Stimulated activated CD8-positive, alpha-beta memory T cell treated with anti-CD3 and anti-CD28 coated beads, Interleukin-15, amount 100 ng/mL, for 24 hours (primary cell): ENCODE results near the gene GNA12.

Experiments
- DNase-seq: peaks from one replicate; pipeline ENCODE4 v3.0.0-alpha.2; 2020; ENCODE audit warnings: low read depth

The GNA12 gene

DNA sequence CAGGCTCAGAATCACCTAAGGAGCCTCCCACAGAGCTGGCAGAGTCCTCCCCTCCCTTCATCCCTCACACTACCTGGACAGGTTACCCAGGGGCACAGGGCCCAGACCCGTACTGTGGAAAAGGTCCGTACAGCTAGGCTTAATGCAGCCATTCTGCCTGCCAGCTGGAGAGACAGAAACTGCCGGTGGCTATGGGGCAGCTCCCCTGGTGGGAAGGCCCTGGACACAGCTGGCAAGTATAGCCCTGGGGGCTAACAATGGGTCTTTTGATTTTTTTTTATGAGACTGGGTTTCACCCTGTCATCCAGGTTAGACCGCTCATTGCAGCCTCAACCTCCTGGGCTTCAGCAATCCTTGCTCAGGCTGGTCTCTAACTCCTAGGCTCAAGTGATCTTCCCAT is 68.3 kb downstream of the GNA12 start:
- DNase-seq, result no peak

GRCh38 chr7:2775376-2775775 is 68.7 kb downstream of the GNA12 start:
- no peak for DNase-seq

GRCh38 chr7:2774935-2775334 is 69.2 kb downstream of the GNA12 start:
- no peak for DNase-seq

- DNase-seq, result no peak
Measured at GRCh38 chr7:2774280-2774679, 69.8 kb downstream of the GNA12 start.

- no peak for DNase-seq
Measured at GRCh38 chr7:2773608-2774007, 70.5 kb downstream of the GNA12 start.

GRCh38 chr7:2771274-2771731 is 72.8 kb downstream of the GNA12 start:
- no peak for DNase-seq

DNA sequence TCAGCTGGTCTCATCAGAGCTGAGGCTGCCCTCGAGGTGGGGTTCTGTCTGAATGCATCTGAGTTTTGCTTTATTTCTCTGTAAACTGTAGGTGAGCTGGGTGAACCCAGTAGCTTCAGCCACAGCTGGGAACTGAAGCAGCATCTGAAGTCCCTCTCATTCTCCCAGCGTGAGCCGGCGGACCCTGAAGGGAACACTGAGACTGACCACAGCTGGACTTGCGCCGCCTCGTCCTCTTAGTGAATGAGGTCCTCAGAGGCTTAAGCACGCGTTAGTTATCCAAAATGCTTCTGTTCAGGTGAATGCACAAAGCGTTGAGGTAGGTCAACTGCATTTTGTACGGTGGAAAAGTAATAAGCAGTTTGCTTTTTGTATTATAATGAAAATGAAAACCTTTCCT is 79.5 kb downstream of the GNA12 start:
- DNase-seq, result no peak

DNA sequence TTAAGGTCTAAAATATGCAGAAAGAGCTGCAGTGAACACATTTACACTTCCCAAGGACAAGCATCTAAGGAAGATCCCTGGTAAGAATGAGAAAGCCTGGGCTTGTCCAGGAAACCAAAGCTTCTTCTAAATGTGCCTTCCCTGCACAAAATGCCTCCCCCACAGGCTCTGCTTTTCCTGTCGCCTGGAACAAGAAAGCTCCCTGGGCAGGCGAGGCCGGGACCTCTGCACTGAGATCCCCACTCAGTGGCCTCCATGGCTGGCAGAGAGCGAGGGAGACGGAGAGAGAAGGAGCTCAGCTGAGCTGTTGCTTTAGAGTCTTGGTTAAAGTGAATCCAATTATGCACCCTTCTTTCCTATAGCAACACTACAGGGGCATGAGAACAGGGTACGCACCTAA is 80.5 kb downstream of the GNA12 start:
- no peak for DNase-seq

GRCh38 chr7:2761801-2762497 is 82.2 kb downstream of the GNA12 start:
- no peak for DNase-seq

- DNase-seq, result no peak
Measured at GRCh38 chr7:2761131-2761624, 82.9 kb downstream of the GNA12 start.

DNA sequence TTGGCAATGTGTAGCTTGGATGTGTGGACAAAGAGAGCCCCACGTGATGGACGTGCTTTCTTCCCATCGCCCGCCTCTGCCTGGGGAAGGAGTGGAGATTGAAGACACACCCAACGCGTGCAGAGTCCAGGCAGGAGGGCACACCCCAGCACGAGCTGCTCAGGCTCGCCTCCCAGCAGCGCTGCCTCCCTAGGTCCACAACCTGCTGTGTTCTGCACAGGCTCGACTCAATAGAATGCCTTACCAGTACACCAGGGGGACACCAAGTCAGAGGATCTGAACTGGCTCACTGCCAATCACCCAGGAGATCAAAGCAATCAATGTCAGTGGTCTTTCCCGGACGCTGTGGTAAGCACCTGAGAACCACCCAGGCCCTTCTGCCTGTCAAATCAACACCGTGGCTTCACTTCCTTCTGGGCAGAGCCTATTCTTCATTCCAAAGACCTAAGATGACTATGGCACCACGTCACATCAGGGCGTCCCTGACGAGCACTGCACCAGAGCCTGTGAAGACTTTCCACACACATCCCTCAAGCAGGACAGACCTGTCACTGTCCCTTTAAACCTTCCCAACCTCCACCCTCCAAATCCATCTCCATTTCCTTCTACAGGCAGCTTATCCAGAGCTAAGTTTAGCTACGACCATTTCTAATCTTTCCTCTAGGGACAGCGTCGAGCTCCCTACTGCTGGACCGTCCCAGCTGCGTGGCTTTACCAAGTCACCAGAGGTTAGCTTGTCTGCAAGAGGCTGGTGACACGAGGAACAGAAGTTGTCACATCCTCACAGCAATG is 83.8 kb downstream of the GNA12 start:
- DNase-seq, result no peak

GRCh38 chr7:2759736-2760097 is 84.4 kb downstream of the GNA12 start:
- no peak for DNase-seq

GRCh38 chr7:2758673-2759616 is 85.2 kb downstream of the GNA12 start:
- DNase-seq, result no peak

DNA sequence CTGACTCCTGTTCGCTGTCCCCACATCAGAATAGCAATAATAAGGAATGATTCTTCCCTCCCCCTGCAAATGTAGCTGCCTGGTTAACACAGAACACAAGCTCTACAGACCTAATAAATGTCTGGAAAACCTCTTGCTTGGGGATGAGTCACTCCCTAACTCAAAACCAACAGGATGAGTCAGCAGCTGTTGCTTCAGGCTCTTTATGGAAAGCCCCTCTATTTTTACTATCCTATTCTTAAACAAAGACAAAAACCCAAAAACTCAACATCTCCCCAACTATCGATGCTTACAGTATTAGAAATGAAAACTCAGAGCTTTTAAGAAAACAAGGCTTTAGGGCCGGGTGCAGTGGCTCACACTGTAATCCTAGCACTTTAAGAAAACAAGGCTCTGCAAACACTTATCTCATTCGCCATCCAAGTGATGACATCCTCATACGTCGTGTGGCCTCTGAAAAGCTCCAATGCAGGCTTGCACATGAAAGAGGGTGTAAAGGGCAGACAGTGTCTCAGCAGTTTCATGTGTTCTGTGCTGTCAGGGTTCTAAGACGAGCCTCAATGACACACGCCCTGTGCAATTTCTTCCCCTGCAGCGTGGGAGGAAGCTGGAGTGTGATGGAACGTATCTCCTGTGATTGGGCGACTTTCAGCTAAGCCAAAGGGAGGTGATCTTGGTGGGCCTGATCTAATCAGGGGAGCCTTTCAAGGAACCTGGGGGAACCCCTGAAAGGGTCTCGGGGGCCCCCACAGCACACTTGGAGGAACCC is 86.0 kb downstream of the GNA12 start:
- DNase-seq, result peak; percentile 28

GRCh38 chr7:2757361-2757903 is 86.7 kb downstream of the GNA12 start:
- DNase-seq, result no peak

GRCh38 chr7:2755531-2755930 is 88.6 kb downstream of the GNA12 start:
- DNase-seq, result no peak

GRCh38 chr7:2754912-2755311 is 89.2 kb downstream of the GNA12 start:
- DNase-seq, result no peak

DNA sequence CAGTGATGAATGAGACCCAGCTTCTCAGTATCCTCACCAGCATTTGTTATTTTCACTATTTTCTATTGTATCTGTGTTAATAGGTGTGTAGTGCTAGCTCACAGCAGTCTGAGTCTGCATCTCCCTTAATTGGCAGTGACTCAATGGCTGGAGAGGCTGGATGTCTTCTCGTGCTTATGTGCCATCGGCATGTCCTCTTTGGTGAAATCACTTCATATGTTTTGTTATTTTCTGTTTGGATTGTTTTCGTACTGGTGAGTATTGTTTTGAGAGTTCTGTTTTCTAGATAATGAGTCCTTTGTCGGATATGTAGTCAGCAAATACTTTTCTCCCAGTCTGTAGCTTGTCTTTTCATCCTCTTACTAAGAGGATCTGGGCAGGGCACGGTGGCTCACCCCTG is 90.0 kb downstream of the GNA12 start:
- DNase-seq, result no peak

GRCh38 chr7:2753148-2753547 is 91.0 kb downstream of the GNA12 start:
- no peak for DNase-seq

DNA sequence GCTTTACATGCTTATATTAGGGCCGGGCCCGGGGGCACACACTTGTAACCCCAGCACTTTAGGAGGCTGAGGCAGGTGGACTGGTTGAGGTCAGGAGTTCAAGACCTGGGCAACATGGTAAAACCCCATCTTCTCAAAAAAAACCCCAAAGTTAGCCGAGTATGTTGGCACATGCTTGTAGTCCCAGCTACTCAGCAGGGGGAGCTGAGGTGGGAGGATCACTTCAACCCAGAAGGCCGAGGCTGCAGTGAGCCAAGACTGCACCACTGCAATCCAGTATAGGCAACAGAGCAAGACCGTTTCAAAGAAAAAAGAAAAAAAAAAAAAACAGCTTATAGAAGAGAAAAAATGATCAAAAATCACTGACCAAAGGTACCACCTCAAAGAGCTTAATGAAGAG is 93.0 kb downstream of the GNA12 start:
- no peak for DNase-seq

GRCh38 chr7:2750004-2750407 is 94.1 kb downstream of the GNA12 start:
- DNase-seq, result no peak
